Measurements from ENCODE around the gene KAZN. TPM values are rescaled to one million over a fixed set of nuclear protein-coding genes. Genes with fewer than 3 reads are reported as not detected.

Gene KAZN
- polyA plus RNA-seq, 1 donor = 14.6 TPM

GRCh38 chr1:14941864-14942263, 343.4 kb downstream of the KAZN start:
- no peak for DNase-seq

DNA sequence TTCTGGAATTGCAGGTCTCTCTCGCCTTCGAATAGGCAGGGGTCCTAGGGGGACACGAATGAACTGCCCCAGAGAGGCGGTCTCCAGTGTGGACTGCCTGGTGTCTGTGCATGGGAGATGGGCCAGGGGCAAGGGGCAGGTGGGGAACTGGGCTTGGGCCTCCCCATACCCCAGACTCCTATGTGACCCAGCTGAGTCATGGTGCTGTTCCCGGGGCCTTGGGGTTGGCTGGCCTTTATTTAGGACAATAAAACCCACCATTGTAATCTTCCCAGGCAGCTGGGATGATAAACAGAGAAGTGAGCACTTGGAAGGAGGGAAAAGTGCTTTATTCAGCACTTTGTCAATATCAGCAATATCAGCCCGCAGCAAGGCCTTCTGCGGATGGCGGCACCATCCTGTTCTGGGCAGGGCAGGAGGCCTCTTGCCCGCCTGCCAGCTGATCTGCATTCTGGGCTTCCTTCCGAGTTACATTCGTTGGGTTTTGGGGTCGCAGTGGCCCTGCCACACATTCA, 346.0 kb downstream of the KAZN start:
- no peak for DNase-seq

GRCh38 chr1:14945132-14946010, 346.9 kb downstream of the KAZN start:
- peak; percentile 64 for DNase-seq

- no peak for DNase-seq
Observed at GRCh38 chr1:14946011-14946359, 347.5 kb downstream of the KAZN start.

- no peak for DNase-seq
Observed at GRCh38 chr1:14946684-14947238, 348.3 kb downstream of the KAZN start.

GRCh38 chr1:14947421-14947820, 348.9 kb downstream of the KAZN start:
- no peak for DNase-seq

- no peak for DNase-seq
Observed at GRCh38 chr1:14948112-14948652, 349.7 kb downstream of the KAZN start.

GRCh38 chr1:14949270-14949835, 350.9 kb downstream of the KAZN start:
- DNase-seq = no peak

DNA sequence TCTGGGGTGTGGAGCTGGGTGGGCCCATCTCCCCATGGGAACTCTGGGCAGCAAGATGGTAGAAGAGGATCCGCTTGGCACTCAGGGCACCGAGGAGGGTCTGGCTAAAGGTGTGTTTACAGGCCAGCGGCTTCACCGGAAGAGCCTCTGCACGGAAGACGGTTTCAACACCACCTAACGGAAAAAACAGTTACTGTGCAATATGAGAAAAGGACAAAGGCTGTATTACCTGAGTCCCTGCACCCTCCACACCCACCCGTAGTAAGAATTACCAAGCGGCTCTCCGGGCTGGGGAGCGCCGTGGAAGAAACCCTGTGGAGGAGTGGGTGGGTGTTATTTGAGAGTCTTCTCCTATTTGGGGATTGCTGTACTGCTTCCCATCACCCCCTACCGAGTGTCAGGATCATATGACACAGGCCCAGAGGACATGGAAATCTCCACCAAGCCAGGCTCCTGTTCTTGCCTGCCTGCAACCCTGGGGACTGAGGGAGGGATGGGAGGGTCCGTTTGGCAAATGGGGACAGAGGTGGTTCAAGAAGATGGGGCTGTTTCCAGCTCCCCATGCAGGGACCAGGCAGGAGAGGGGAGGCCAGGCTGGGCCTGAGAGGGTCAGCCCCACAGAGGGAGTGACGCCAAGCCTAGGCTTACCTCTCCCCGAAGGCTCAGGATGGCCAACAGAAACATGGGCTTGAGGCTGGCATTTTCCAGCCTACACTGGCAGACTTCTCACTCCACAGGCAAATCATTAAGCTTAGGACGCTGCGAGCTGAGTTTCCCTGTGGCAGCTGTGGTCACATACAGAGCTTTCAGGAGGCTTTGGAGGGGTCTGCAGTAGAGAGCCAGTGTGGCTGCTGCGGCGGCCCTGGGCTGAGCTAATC, 351.6 kb downstream of the KAZN start:
- no peak for DNase-seq

GRCh38 chr1:14951766-14952165, 353.3 kb downstream of the KAZN start:
- DNase-seq = no peak

- no peak for DNase-seq
Observed at GRCh38 chr1:14952626-14953314, 354.3 kb downstream of the KAZN start.

DNA sequence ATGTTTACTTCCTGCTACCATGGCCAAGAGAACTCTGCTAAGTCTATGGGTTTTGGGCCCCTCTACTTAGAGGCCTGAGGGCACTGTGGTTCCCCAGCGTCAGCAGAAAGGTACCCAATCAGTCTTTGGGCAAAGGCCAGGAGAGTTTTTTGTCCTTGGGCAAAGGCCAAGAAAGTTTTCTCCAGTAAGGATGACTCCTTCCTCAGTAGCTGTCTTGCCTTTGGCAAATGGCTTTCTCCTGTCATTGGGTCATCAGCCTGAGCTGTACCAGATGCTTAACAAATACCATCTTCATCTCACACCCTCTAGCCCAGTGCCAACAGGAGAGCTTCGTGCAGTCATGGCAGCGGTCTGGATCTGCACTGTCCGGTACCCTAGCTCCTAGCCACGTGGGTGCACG, 355.7 kb downstream of the KAZN start:
- no peak for DNase-seq

DNA sequence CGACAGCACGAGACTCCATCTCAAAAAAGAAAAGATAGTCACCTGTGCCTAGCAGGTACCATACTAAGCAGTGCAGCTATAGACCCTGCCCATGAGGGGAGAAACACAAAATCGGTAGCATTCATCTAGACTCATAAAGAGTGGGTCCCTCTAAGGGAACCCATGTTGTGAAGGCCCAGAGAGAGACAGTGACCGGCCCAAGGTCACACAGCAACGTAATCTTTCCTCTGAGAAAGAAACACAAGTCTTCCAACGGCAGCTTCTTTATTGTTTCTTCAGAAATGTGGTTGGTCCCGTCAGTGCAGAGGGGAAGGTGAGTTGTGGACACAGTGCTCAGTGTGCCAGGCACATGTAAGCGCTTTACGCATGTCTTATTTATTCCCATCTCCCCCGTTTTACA, 356.4 kb downstream of the KAZN start:
- no peak for DNase-seq

DNA sequence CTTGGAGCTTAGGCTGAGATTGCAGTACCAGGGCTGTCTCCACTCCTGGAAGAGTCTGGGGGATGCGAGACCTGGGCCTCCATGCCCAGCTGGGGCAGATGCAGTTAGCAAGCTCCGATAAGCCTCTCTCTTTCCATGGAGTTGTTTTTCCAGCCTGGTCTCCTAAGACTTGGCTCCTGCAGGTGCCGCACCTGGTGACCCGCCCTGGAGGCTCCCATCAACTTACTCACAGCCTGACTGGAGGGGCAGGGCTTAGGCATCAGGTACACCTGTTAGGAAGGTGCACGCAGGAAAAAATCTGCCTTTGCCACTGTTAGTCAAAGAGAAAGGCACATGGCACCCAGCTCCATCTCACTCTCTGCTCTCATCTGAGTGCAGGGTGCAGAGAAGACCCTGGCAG, 356.9 kb downstream of the KAZN start:
- no peak for DNase-seq

GRCh38 chr1:14955976-14956375, 357.5 kb downstream of the KAZN start:
- DNase-seq = no peak

DNA sequence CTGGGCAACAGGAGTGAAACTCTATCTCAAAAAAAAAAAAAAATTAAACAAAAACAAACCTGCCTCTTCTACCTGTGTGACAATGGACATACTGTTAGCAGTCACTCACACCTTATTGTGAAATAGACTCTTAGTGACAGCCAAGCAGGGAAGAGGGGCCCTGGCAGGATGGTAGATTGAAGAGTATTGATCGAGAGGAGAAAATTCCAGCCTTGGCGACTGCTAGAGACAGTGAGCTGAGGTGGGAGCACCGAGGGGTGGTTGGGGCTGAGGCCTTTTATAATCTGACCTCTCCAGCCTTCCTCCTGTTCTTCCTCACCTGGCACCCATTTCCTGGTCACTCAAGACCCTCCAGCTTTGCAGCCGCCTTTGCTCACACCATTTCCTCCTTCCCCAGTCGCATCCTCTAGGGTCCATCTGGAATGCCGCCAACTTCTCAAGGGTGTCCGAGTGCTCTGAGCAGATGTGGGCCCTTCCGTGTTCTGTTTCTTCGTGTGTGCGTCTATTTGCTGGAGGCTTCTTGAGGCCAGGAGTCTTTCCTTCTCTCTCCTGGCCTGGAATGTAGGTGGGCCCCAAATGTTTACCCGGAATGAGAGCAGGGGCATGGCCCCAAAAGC, 358.2 kb downstream of the KAZN start:
- no peak for DNase-seq

- DNase-seq = no peak
Observed at GRCh38 chr1:14957375-14958098, 359.1 kb downstream of the KAZN start.

DNA sequence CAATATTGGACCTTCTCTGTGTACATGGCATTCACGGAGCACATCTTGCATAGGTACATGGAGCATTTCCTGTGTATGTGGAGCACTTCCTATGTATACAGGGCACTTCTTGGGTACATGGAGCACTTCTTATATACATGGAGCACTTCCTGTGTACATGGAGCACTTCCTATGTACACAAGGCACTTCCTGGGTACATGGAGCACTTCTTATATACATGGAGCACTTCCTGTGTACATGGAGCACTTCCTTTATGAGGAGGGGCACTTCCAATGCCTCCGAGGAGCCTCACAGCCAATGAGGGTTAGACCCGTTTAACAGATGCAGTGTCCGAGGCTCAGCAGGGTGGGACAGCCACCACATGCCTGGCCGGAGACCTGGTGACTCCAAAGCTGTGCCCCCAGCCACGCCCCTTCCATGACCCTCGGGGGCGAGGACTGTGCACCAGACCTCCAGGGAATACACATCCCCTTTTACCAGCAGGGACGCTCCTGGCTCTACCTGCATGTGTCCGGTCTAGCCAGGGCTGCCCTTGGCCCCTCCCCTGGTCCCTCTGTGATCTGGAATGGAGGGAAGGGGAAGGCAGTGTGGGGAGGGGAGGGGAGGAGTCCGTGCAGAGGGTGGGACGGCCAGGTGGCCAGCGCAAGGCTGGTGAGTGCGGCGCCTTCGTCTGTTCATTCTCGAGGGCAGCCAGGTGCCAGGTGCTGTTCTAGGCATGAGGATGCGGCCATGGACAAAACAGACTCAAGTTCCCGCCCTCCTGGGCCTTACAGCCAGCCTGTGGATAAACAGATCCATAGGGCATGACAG, 360.0 kb downstream of the KAZN start:
- DNase-seq = no peak

GRCh38 chr1:14959059-14959694, 360.7 kb downstream of the KAZN start:
- no peak for DNase-seq

Data from hindlimb muscle (tissue), 1 donor.